Inflammatory macrophage (primary cell): ENCODE measurements around the gene ITPKB.
"Not testable (repeated sequence)": the region's sequence is repeated elsewhere in the genome, so short reads cannot be mapped to it uniquely, and the experiment has no call there.

Experiments
- DNase-seq, 2 donors: peaks; one replicate each; pipeline ENCODE4 v3.0.0-alpha.2; 2020 to 2022

ITPKB gene

DNA sequence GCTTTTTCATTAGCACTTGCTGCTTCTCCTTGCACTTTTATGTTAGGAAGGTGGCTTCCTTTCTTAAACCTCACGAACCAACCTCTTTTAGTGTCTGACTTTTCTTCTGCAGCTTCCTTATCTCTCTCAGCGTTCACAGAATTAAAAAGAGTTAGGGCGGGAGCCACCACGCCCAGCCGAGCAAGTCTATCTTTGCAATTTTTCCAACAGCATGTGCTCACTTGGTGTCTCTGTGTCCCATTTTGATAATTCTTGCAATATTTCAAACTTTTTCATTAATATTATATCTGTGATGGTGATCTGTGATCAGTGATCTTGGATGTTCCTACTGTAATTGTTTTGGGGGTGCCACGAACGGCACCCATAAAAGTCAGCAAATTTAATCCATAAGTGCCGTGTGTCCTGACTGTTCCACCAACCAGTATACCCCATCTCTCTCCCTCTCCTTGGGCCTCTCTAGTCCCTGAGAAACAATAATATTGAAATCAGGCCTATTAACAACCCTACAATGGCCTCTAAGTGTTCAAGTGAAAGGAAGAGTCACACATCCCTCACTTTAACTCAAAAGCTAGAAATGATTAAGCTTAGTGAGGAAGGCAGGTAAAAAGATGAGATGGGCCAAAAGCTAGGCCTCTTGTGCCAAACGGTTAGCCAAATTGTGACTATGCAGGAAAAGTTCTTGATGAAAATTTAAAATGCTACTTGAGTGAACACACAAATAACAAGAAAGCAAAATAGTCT is 15.9 kb upstream of the ITPKB start:
- no peak for DNase-seq

GRCh38 chr1:226754097-226754496 is 15.0 kb upstream of the ITPKB start:
- DNase-seq: no peak

- no peak for DNase-seq
Observed at GRCh38 chr1:226751703-226752102, 12.6 kb upstream of the ITPKB start.

DNA sequence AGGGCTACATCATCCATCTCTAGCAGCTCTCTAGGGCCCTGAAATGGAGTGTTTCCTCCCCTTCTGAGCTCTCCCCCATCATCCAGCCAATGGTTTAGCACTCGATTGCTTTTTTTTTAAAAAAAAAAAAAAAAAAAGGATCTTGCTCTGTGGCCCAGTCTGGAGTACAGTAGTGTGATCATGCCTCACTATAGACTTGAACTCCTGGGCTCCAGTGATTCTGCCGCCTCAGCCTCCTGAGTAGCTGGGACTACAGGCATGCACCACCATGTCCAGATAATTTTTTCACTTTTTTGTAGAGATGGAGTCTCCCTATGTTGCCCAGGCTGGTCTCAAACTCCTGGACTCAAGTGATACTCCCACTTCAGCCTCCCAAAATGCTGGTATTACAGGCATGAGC is 12.1 kb upstream of the ITPKB start:
- DNase-seq: no peak

DNA sequence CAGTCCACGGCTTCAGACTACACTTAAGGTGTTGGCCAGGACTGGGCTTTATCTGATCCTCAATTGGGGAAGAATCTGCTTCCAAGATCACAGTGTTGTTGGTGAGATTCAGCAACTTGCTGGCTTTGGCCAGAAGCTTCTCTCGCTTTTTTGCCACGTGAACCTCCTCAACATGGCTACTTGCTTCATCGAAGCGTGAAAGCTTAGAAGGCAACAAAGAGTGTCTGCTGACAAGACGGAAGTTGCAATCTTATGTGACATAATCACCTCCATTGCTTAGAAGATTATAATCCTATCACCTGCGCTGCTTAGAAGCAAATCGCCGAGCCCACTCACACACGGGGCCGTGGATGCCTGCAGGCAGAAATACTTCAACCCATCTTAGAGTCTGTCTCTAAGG is 10.4 kb upstream of the ITPKB start:
- DNase-seq: no peak

DNA sequence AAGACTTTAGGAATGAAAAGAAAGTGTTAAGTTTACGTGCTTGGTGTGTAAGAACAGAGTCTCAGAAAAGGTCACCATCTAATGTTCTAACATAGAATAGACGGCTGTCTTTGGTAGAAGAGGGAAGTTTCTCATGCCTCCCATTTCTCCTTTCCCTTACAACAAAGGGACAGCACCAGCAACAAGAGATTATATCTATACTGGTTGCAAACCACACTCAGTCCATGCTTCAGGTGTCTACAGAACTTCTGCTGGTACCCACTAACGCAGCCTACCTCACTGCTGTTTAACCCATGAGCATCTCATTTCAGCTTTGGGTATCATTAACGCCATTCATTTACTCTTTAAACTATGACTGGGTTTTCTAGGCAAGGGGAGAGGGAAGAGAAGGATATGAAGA is 9.2 kb upstream of the ITPKB start:
- no peak for DNase-seq

DNA sequence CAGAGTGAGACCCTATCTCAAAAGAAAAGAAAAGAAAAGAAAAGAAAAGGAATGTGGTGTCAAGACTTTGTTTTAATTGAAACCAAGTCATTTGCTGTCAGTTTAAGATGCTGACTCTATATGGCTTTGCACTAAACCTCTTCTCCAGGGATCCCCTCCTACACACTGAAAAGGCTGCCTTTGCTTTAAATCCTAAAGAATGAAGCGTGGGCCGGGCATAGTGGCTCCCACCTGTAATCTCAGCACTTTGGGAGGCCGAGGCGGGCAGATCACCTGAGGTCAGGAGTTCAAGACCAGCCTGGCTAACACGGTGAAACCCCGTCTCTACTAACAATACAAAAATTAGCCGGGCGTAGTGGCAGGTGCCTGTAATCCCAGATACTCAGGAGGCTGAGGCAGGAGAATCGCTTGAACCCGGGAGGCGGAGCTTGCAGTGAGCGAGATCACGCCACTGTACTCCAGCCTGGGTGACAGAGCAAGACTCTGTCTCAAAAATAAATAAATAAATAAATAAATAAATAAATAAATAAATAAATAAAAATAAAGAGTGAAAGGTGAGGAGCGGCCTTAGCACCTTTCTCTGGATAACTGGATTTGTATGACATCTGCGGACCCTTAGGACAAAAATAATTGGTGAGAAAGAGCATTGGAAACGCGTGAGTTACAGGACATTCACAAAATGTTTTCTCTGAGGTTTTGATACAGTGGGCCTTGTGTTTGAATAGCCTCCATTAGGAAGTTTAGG is 8.6 kb upstream of the ITPKB start:
- not testable (repeated sequence) for DNase-seq

DNA sequence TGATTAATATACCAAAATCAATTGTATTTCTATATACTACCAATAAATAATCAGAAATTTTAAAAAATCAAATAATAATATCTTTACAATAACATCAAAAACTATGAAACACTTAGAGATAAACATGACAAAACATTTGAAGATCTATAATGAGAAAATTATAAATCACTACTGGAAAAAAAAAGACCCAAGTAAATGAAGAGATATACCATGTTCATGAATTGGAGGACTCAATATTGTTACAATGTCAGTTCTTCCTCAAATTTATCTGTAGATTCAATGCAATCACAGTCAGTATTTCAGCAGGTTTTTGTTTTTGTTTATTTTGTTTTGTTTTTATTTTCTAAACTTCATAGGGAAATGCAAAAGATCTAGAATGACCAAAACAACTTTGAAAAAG is 4.2 kb upstream of the ITPKB start:
- no peak for DNase-seq

DNA sequence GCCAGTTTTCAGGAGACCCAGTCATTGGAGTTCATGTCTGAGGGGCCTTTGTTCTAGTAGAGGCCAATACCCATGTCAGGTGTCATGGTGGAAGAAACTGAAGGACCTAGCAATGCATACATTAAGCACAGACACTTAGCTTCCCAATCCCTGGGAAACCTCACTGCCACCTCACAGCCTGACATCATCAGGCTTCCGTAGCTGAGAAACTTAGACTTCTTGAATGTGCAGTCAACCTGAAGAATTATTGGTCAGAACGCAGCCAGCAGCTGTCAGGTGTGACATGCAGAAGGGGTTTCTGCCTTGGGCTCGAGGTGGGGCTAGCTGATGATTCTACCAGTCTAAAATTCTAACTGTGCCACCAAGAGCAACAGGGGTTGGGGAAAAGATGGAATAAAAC is 1.9 kb upstream of the ITPKB start:
- no peak for DNase-seq

DNA sequence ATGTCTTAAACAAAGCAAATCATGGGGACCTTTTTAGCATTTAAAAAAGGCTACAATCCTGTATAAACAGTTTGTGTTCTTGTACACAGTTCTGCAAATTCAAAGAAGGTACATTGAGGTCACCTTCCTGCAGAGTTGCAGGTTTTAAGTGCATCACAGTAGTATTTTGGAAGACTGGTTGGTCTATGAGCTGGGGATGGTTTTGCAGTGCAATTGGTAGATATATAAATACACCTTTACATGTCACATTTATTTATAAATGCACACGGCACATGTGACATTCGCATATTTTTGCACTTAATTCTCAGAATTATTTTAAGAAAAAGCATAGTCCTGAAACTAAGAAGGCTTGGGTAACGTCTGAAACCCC is 599 bp upstream of the ITPKB start:
- DNase-seq: no peak

- DNase-seq: peak; percentile 34 to 75
Observed at GRCh38 chr1:226738421-226738994, 574 bp downstream of the ITPKB start.

- peak in 1 of 2 donors; percentile 41 for DNase-seq
Observed at GRCh38 chr1:226737819-226738420, 1.2 kb downstream of the ITPKB start.

GRCh38 chr1:226736908-226737818 is 1.9 kb downstream of the ITPKB start:
- DNase-seq: peak; percentile 29 to 52

DNA sequence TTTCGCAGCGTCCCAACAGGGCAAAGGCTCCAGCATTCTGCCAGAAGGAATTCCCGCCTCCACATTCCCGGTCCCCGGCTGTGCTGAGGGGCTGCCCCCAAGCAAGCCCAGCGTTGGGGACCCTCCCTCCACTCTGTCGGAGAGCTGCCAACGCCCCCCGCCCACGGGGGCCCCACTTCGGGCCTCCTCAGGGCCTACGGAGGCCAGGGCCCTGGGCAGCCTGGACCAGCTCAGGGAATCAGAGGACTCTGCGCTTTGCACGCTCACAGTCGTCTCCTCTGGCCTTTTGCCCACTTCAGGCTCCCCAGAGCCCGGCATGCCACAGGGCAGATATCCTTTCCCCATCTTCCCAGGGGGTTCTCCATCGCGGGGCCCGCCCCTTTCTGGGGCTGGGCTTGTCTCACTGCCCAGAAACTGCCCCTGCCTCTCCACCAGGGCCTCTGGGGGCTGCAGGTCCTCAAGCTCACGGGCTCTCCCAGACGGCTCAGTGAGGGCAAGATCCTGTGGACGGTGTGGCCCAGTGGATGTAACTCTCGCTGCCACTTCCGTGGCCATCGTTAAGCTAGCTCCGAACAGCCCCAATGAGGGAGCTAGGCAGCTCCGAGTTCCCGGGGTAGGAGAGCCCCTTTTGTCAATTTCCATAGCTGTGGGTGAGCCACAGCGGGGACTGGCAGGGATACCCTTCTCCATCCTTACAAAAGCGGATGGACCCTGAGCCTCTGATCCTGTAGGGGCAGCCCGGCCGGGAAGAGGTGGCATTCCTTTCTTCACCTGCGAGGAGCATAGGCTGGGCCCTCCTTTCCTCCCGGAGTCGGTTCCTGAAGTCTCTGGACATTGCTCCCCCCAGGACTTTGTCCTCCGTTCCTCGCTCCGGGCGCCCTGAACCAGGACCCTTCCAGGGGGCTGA is 2.8 kb downstream of the ITPKB start:
- DNase-seq: no peak

DNA sequence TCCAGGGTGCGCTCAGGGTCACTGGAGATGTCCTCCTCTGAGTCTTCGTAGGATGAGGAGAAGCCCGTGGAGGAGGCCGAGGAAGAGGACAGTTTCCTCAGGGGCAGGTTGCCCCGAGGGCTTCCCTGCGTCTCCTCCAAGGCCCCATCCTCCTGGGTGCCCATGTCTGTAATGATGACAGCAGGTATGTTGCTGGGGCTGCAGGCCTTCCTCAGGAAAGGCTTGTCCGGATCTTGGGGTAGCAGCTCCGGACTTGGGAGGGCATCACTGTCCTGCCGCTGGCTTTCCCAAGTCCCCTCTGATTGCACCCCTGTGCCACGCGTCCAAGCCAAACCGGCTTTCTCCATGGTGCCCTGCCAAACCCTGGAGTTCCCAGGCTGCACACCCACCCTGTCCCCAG is 3.5 kb downstream of the ITPKB start:
- no peak for DNase-seq

DNA sequence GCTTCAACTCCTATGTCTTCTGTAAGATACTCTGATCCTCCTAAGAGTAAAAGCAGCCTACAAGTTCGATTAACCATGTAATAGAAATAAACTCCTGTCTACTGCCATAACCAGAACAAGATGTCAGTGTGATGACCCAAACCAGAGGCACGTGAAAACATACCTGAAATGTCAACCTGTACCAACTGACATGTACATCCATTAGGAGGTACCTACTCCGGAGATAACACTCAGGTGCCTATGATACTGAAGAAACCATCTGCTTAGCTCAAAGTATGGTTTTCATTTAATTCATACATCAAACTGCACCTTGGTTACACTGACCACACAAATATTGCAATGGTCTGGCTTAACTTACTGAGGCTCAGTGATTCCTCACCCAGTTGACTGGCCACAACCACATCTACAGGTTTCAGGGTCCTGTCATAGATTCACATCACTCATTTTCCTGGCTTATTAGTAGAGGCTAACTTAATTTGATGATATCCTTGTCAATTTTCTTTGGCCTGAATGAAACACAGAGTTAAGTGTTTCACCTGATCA is 4.4 kb downstream of the ITPKB start:
- no peak for DNase-seq

DNA sequence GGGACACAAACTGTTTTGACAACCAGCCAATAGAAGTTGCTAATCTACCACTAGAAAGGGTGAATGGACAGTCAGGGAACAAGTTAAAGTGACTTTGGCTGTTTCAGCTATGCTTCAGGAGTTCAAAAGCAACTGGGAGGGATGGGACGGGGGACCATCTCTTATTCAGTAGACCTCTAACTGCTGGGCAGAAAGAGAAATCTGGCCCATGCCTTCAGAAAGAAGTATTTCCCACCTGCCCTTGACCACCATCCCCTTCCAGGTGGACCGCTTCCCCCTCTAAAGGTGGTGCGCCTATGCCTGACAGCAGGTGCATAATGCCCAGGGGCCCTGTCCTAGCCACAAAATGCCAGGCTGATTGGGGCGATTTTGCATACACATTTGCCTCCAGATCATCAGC is 5.2 kb downstream of the ITPKB start:
- DNase-seq: no peak

- no peak for DNase-seq
Observed at GRCh38 chr1:226733304-226733703, 5.8 kb downstream of the ITPKB start.

GRCh38 chr1:226732856-226733291 is 6.2 kb downstream of the ITPKB start:
- DNase-seq: no peak

DNA sequence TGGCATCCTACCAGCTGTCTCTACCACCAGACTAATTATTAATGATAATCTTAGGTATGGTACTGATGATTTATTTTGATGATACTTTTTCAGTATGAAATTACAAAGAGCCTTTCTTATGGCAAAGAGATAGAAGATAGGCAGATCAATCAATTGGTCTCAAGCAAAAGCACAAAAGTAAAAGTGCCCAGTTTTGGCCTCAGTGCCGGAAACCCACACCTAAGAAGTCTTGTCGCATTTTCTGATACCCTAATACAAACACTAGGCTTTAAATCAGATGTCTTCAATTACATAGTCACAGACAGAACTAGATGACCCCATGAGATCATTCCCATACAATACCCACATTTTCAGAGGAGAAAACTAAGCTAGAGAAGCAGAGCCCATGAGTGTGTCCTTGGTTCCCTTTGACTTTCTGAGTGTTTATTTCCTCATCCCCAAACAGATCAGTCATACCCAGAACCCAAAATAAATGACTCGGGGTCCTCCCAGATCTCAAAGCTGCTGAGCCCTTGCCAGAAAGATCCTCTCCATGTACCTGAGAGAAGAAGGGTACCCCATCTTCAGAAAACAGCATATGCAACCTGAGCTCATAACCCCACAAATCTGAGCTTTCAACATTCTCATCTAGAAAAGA is 7.7 kb downstream of the ITPKB start:
- peak in 1 of 2 donors; percentile 36 for DNase-seq

- no peak for DNase-seq
Observed at GRCh38 chr1:226730836-226731235, 8.2 kb downstream of the ITPKB start.
